ENCODE results near the gene LRRC27.

LRRC27 gene

GRCh38 chr10:132387764-132388210 lies 55.8 kb downstream of the LRRC27 start:
- Mint-ChIP-seq H3K4me3 (peak overlapping the region; percentile 67), H3K9me3 (peaks cover 9% of the 10 kb centered on the region)

GRCh38 chr10:132388891-132389432 lies 57.0 kb downstream of the LRRC27 start:
- Mint-ChIP-seq H3K36me3 (ENCODE audit: low read depth) (no peaks in the 10 kb centered on the region), H3K4me1 (ENCODE audit: low read depth) (peaks cover 5% of the 10 kb centered on the region), H3K27ac (no peak overlapping the region), H3K4me3 (no peak overlapping the region), H3K9me3 (peaks cover 9% of the 10 kb centered on the region), H3K27me3 (no peaks in the 10 kb centered on the region)

More at GRCh38 chr10:132387764-132388210, 55.8 kb downstream of the LRRC27 start:
- Mint-ChIP-seq H3K4me1 (ENCODE audit: low read depth) (peaks cover 11% of the 10 kb centered on the region), H3K27me3 (no peaks in the 10 kb centered on the region), H3K36me3 (ENCODE audit: low read depth) (no peaks in the 10 kb centered on the region), H3K27ac (peak overlapping the region; percentile 85)

GRCh38 chr10:132389433-132390169 lies 57.6 kb downstream of the LRRC27 start:
- no peak overlapping the region for H3K27ac Mint-ChIP-seq
- no peaks in the 10 kb centered on the region for H3K27me3 Mint-ChIP-seq
- H3K4me3 Mint-ChIP-seq, result no peak overlapping the region
- peaks cover 5% of the 10 kb centered on the region for H3K4me1 Mint-ChIP-seq (ENCODE audit: low read depth)
- peaks cover 9% of the 10 kb centered on the region for H3K9me3 Mint-ChIP-seq
- no peaks in the 10 kb centered on the region for H3K36me3 Mint-ChIP-seq (ENCODE audit: low read depth)

GRCh38 chr10:132390170-132390920 lies 58.4 kb downstream of the LRRC27 start:
- Mint-ChIP-seq H3K36me3 (ENCODE audit: low read depth) (no peaks in the 10 kb centered on the region), H3K4me1 (ENCODE audit: low read depth) (peaks cover 7% of the 10 kb centered on the region), H3K4me3 (no peak overlapping the region), H3K27me3 (no peaks in the 10 kb centered on the region), H3K9me3 (peaks cover 9% of the 10 kb centered on the region), H3K27ac (no peak overlapping the region)

- Mint-ChIP-seq H3K4me3 (no peak overlapping the region), H3K36me3 (ENCODE audit: low read depth) (no peaks in the 10 kb centered on the region), H3K9me3 (peaks cover 9% of the 10 kb centered on the region), H3K27ac (no peak overlapping the region), H3K27me3 (no peaks in the 10 kb centered on the region), H3K4me1 (ENCODE audit: low read depth) (peaks cover 7% of the 10 kb centered on the region)
These were observed 59.1 kb downstream of the LRRC27 start for GRCh38 chr10:132390921-132391675.

- H3K4me1 Mint-ChIP-seq (ENCODE audit: low read depth), result peaks cover 7% of the 10 kb centered on the region
- H3K36me3 Mint-ChIP-seq (ENCODE audit: low read depth), result no peaks in the 10 kb centered on the region
- H3K9me3 Mint-ChIP-seq, result peaks cover 9% of the 10 kb centered on the region
- no peaks in the 10 kb centered on the region for H3K27me3 Mint-ChIP-seq
- H3K27ac Mint-ChIP-seq, result no peak overlapping the region
- H3K4me3 Mint-ChIP-seq, result no peak overlapping the region
These were observed 59.7 kb downstream of the LRRC27 start for GRCh38 chr10:132391676-132392020.

GRCh38 chr10:132392184-132392800 lies 60.3 kb downstream of the LRRC27 start:
- Mint-ChIP-seq H3K36me3 (ENCODE audit: low read depth) (no peaks in the 10 kb centered on the region), H3K27ac (peak overlapping the region; percentile 2), H3K9me3 (peaks cover 9% of the 10 kb centered on the region), H3K4me3 (no peak overlapping the region), H3K4me1 (ENCODE audit: low read depth) (peaks cover 7% of the 10 kb centered on the region), H3K27me3 (no peaks in the 10 kb centered on the region)

GRCh38 chr10:132392811-132393694 lies 61.1 kb downstream of the LRRC27 start:
- Mint-ChIP-seq H3K9me3 (peaks cover 9% of the 10 kb centered on the region), H3K4me3 (no peak overlapping the region), H3K4me1 (ENCODE audit: low read depth) (peaks cover 9% of the 10 kb centered on the region), H3K36me3 (ENCODE audit: low read depth) (no peaks in the 10 kb centered on the region), H3K27ac (no peak overlapping the region), H3K27me3 (no peaks in the 10 kb centered on the region)

- Mint-ChIP-seq H3K27me3 (no peaks in the 10 kb centered on the region), H3K36me3 (ENCODE audit: low read depth) (no peaks in the 10 kb centered on the region), H3K4me3 (no peak overlapping the region), H3K4me1 (ENCODE audit: low read depth) (peaks cover 11% of the 10 kb centered on the region), H3K27ac (no peak overlapping the region), H3K9me3 (peaks cover 9% of the 10 kb centered on the region)
These were observed 61.7 kb downstream of the LRRC27 start for GRCh38 chr10:132393695-132394181.

GRCh38 chr10:132394201-132394811 lies 62.3 kb downstream of the LRRC27 start:
- Mint-ChIP-seq H3K27ac (no peak overlapping the region), H3K27me3 (no peaks in the 10 kb centered on the region), H3K36me3 (ENCODE audit: low read depth) (no peaks in the 10 kb centered on the region), H3K4me1 (ENCODE audit: low read depth) (peaks cover 16% of the 10 kb centered on the region), H3K4me3 (no peak overlapping the region), H3K9me3 (peaks cover 9% of the 10 kb centered on the region)

- Mint-ChIP-seq H3K9me3 (peaks cover 9% of the 10 kb centered on the region), H3K4me1 (ENCODE audit: low read depth) (peaks cover 24% of the 10 kb centered on the region), H3K27ac (no peak overlapping the region)
These were observed 63.1 kb downstream of the LRRC27 start for GRCh38 chr10:132394936-132395703.

GRCh38 chr10:132395704-132396493 lies 63.9 kb downstream of the LRRC27 start:
- peak overlapping the region; percentile 7 for H3K4me3 Mint-ChIP-seq
- peaks cover 9% of the 10 kb centered on the region for H3K9me3 Mint-ChIP-seq
- H3K4me1 Mint-ChIP-seq (ENCODE audit: low read depth), result peaks cover 24% of the 10 kb centered on the region
- no peaks in the 10 kb centered on the region for H3K27me3 Mint-ChIP-seq
- H3K36me3 Mint-ChIP-seq (ENCODE audit: low read depth), result no peaks in the 10 kb centered on the region
- H3K27ac Mint-ChIP-seq, result no peak overlapping the region

More at GRCh38 chr10:132394936-132395703, 63.1 kb downstream of the LRRC27 start:
- H3K4me3 Mint-ChIP-seq, result no peak overlapping the region
- no peaks in the 10 kb centered on the region for H3K36me3 Mint-ChIP-seq (ENCODE audit: low read depth)
- no peaks in the 10 kb centered on the region for H3K27me3 Mint-ChIP-seq

Measured in stimulated activated naive CD8-positive, alpha-beta T cell treated with anti-CD3 and anti-CD28 coated beads, Interleukin-15, Interleukin-2, amounts not matched to agents 100 ng/mL and 50 ng/mL, for 24 hours (primary cell).